Mesothelial cell of epicardium (in vitro differentiated cells): ENCODE measurements around the gene PCNP. TPM values are rescaled to one million over a fixed set of nuclear protein-coding genes. Genes with fewer than 3 reads are reported as not detected.
A peak's percentile ranks its signal among the peaks of the same experiment; 100 is the strongest.

Experiments used
- DNase-seq, 2 experiments: peaks; one replicate each; pipeline ENCODE4 v3.0.0; 2021; ENCODE audit warnings: low spot score in 2 of 2; ENCODE audit not compliant: unreplicated experiment in 2 of 2
- H3K27ac Mint-ChIP-seq: 2 replicates; pipeline ENCODE4 v1.8.0; 2021; ENCODE audit warnings: mixed read lengths
- H3K27me3 Mint-ChIP-seq: 2 replicates; pipeline ENCODE4 v1.8.0; 2021; ENCODE audit warnings: low read depth, mixed read lengths
- H3K36me3 Mint-ChIP-seq: 2 replicates; pipeline ENCODE4 v1.8.0; 2021; ENCODE audit warnings: mixed read lengths
- H3K4me1 Mint-ChIP-seq: 2 replicates; pipeline ENCODE4 v1.8.0; 2021; ENCODE audit warnings: mixed read lengths
- H3K4me3 Mint-ChIP-seq: 2 replicates; pipeline ENCODE4 v1.8.0; 2021; ENCODE audit warnings: mild to moderate bottlenecking, moderate library complexity, mixed read lengths
- H3K9me3 Mint-ChIP-seq: 2 replicates; pipeline ENCODE4 v1.8.0; 2021; ENCODE audit warnings: mixed read lengths
- total RNA-seq: library from RNA; stranded (reverse); gene quantifications from 3 replicates; pipeline ENCODE4 v1.2.1, GENCODE V29; 2021
- TF ChIP-seq, protein P1 (sequence below): fragments of 200-600 bp; sonication (generic); IDR thresholded peaks from one replicate; pipeline ENCODE4 v1.5.0; 2021; ENCODE audit warnings: antibody characterized with exemption; ENCODE audit not compliant: unreplicated experiment

Gene PCNP
- total RNA-seq, 1 donor from 2014 or later, result 131 TPM

DNA sequence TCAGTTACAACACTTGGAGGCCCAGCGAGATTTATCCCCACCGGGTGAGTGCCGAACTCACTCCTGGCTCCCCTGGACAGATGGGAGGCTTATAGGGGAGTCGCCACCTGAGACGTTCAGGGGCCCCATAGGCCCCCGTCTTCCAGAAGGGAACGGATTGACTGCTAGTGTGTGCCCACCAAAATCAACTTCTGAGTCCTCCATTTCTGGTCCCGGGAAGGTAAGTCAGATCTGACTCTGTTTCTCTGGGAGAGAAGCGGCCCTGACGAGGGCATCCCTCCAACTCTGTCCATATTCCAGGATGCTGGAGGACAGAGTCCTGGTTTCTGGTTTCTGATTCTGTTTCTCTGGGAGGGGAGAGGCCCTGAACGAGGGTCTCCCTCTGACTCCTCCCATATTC is 58.6 kb downstream of the PCNP start:
- H3K4me3 Mint-ChIP-seq, result no peak overlapping the region
- no peaks in the 10 kb centered on the region for H3K9me3 Mint-ChIP-seq
- no peak overlapping the region for H3K27ac Mint-ChIP-seq
- DNase-seq, result no peak
- H3K4me1 Mint-ChIP-seq, result no peaks in the 10 kb centered on the region
- TF ChIP-seq, protein P1, sequence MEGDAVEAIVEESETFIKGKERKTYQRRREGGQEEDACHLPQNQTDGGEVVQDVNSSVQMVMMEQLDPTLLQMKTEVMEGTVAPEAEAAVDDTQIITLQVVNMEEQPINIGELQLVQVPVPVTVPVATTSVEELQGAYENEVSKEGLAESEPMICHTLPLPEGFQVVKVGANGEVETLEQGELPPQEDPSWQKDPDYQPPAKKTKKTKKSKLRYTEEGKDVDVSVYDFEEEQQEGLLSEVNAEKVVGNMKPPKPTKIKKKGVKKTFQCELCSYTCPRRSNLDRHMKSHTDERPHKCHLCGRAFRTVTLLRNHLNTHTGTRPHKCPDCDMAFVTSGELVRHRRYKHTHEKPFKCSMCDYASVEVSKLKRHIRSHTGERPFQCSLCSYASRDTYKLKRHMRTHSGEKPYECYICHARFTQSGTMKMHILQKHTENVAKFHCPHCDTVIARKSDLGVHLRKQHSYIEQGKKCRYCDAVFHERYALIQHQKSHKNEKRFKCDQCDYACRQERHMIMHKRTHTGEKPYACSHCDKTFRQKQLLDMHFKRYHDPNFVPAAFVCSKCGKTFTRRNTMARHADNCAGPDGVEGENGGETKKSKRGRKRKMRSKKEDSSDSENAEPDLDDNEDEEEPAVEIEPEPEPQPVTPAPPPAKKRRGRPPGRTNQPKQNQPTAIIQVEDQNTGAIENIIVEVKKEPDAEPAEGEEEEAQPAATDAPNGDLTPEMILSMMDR, result no peak
- peaks cover 6% of the 10 kb centered on the region for H3K27me3 Mint-ChIP-seq
- H3K36me3 Mint-ChIP-seq, result no peaks in the 10 kb centered on the region

DNA sequence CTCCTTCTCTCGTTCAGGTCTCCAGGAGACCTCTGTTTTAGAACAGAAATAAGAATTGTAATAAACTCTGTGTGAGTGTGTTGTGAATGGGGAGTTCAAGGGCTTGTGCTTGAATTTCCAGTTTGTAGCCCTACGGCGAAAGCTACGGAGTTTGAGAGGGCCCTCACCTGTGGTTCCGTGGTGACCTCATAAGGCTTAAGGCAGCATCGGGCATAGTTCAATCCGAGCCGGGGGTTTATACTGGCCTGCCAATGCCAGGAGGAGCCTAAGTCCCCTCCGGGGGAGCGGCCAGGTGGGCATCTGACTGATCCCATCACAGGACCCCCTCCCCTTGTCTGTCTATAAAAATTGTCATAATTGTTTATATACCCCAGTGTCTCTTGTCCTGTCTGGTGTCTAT is 59.2 kb downstream of the PCNP start:
- TF ChIP-seq, protein P1, result no peak

DNA sequence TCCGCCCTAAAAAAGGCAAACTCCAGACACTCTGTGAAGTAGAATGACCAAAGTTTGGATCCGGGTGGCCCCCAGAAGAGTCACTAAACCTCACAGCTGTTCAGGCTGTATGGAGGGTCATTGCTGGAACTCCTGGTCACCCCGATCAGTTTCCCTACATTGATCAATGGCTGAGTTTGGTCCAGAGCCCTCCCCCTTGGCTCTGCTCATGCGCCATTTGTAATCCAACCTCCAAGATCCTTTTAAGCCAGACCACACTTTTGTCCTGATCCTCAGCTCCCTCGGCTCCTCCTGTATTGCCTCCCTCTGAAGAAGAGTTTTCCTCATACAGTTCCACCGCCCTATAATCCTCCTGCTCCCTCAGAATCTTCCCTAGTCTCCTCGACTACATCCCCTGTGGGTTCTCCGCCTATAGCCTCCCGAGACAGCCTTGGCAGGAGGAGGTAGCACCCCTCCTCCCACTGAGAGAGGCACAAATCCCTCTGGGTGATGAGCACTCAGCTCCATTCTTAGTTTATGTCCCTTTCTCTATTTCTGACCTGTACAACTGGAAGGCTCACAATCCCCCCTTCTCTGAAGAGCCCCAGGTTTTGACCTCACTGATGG is 60.7 kb downstream of the PCNP start:
- Mint-ChIP-seq H3K36me3 (no peaks in the 10 kb centered on the region), H3K9me3 (no peaks in the 10 kb centered on the region), H3K27me3 (peaks cover 6% of the 10 kb centered on the region), H3K4me1 (no peaks in the 10 kb centered on the region), H3K4me3 (peak overlapping the region; percentile 32), H3K27ac (no peak overlapping the region)
- TF ChIP-seq, protein P1, result no peak
- DNase-seq, result no peak

More for the DNA sequence above, 59.2 kb downstream of the PCNP start:
- no peak for DNase-seq
- Mint-ChIP-seq H3K9me3 (no peaks in the 10 kb centered on the region), H3K4me1 (no peaks in the 10 kb centered on the region), H3K36me3 (no peaks in the 10 kb centered on the region), H3K27me3 (peaks cover 6% of the 10 kb centered on the region), H3K27ac (no peak overlapping the region), H3K4me3 (no peak overlapping the region)

DNA sequence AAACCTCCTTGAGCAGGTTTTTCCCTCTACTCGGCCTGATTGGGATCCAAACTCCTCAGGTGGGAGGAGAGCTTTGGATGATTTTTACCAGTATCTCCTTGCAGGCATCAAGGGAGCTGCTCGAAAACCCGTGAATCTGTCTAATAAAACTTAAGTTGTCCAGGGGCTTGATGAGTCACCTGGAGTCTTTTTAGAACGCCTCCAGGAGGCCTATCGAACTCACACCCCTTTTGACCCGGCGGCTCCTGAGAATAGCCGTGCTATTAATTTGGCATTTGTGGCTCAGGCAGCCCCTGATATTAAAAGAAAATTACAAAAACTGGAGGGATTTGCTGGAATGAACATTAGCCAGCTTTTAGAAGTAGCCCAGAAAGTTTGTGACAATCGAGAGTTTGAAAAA is 61.4 kb downstream of the PCNP start:
- H3K27me3 Mint-ChIP-seq, result peaks cover 6% of the 10 kb centered on the region
- no peak overlapping the region for H3K4me3 Mint-ChIP-seq
- no peaks in the 10 kb centered on the region for H3K36me3 Mint-ChIP-seq
- no peak overlapping the region for H3K27ac Mint-ChIP-seq
- no peaks in the 10 kb centered on the region for H3K4me1 Mint-ChIP-seq
- TF ChIP-seq, protein P1, result no peak
- no peak for DNase-seq
- H3K9me3 Mint-ChIP-seq, result no peaks in the 10 kb centered on the region

DNA sequence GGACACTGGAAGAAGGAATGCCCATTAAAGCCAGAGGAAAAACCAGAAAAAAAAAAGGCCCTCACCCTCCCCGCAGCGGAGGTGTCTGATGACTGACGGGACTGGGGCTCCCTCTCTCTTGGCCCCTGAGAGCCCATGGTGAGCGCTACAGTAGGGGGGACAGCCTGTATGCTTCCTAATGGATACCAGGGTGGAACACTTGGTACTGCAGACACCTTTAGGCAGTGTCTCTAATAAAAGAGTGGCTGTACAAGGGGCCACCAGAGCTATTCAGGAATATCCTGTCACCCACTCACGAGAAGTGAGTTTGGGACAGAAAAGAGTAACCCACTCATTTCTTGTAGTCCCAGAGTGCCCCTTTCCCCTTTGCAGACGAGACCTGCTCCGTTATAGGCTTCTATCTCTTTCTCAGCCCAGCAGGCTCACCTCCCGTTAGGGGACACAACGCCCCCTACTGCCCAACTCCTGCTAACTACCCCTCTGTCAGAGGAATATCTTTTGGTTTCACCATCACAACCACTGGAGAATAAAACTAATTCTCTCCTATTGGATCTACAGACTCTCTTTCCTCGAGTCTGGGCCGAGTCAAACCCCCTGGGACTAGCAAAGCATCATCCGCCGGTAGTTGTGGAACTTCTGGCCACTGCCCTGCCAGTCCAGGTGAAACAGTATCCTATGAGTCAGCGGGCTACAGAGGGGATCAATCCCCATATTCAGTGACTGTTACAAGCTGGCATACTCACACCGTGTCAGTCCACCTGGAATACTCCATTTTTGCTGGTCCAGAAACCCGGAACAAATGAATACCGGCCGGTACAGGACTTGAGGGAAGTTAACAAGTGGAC is 62.2 kb downstream of the PCNP start:
- peaks cover 1% of the 10 kb centered on the region for H3K4me1 Mint-ChIP-seq
- peak; percentile 38 to 71 for DNase-seq
- TF ChIP-seq, protein P1, result peak; percentile 19

More for the DNA sequence above, 62.2 kb downstream of the PCNP start:
- H3K9me3 Mint-ChIP-seq, result no peaks in the 10 kb centered on the region
- H3K4me3 Mint-ChIP-seq, result no peak overlapping the region
- no peaks in the 10 kb centered on the region for H3K36me3 Mint-ChIP-seq
- H3K27ac Mint-ChIP-seq, result no peak overlapping the region
- H3K27me3 Mint-ChIP-seq, result peaks cover 6% of the 10 kb centered on the region
